Transverse colon (tissue), 3 donors: ENCODE data around the gene FDCSP.
"Not testable (repeated sequence)": the region's sequence is repeated elsewhere in the genome, so short reads cannot be mapped to it uniquely, and the experiment has no call there.

Source experiments
- EP300 ChIP-seq: sonication (generic); formaldehyde crosslinking; IDR thresholded peaks from one replicate; pipeline ENCODE4 v1.6.1; 2017; ENCODE audit warnings: antibody characterized with exemption, low read depth
- TF ChIP-seq, protein P1 (sequence below), 5 experiments: fragments of 200-600 bp in 3 of 5; fragments of 450-650 bp in 2 of 5; sonication (generic) in 3 of 5; IDR thresholded peaks; 1 replicate in 2 of 5; 2 replicates in 3 of 5; pipeline ENCODE4 v1.5.1; 2016 to 2017; ENCODE audit warnings: antibody characterized with exemption in 5 of 5, inconsistent platforms in 3 of 5, mild to moderate bottlenecking in 2 of 5, moderate library complexity in 1 of 5

DNA sequence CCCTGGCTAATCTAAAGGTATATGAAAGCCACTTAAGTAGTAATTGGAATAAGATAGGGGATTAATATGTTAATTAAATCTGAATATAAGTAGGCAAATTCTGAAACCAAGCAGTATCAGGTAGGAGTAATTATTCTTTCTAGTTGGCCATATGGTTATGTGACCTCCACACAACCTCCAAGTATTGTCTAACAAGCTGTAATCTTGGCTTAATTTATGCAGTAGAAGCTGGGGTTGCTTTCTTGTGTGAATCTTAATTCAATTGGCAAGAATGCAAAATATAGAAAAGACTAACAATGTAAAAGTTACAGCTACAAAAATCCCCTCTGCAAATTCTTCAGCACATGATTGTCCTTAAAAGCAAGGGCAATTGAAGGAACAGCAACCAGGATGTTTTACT, 9.8 kb upstream of the FDCSP start:
- TF ChIP-seq, protein P1, sequence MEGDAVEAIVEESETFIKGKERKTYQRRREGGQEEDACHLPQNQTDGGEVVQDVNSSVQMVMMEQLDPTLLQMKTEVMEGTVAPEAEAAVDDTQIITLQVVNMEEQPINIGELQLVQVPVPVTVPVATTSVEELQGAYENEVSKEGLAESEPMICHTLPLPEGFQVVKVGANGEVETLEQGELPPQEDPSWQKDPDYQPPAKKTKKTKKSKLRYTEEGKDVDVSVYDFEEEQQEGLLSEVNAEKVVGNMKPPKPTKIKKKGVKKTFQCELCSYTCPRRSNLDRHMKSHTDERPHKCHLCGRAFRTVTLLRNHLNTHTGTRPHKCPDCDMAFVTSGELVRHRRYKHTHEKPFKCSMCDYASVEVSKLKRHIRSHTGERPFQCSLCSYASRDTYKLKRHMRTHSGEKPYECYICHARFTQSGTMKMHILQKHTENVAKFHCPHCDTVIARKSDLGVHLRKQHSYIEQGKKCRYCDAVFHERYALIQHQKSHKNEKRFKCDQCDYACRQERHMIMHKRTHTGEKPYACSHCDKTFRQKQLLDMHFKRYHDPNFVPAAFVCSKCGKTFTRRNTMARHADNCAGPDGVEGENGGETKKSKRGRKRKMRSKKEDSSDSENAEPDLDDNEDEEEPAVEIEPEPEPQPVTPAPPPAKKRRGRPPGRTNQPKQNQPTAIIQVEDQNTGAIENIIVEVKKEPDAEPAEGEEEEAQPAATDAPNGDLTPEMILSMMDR (IDR thresholded peaks at IDR 0.05), result not testable (repeated sequence)
- TF ChIP-seq EP300, result not testable (repeated sequence)
